Measurements from ENCODE around the gene DEK.

DNA sequence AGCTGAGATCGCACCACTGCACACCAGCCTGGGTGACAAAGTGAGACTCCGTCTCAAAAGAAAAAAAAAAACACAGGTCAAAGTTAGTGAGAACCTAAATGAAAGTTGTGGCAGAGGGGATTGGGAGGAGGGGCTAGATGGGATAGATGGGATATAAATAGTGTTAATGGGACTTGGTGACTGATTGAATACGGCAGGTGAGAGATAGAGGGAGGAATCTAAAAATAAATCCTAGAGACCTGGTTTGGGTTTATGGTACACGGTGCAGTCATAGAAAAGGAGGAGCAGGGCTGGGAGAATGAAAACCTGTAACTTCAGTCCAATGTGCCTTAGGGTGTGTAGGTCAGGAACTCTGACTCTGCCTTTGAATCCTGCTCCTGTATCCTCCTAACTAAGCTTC lies 25.0 kb upstream of the DEK start:
- TF ChIP-seq, protein P1, sequence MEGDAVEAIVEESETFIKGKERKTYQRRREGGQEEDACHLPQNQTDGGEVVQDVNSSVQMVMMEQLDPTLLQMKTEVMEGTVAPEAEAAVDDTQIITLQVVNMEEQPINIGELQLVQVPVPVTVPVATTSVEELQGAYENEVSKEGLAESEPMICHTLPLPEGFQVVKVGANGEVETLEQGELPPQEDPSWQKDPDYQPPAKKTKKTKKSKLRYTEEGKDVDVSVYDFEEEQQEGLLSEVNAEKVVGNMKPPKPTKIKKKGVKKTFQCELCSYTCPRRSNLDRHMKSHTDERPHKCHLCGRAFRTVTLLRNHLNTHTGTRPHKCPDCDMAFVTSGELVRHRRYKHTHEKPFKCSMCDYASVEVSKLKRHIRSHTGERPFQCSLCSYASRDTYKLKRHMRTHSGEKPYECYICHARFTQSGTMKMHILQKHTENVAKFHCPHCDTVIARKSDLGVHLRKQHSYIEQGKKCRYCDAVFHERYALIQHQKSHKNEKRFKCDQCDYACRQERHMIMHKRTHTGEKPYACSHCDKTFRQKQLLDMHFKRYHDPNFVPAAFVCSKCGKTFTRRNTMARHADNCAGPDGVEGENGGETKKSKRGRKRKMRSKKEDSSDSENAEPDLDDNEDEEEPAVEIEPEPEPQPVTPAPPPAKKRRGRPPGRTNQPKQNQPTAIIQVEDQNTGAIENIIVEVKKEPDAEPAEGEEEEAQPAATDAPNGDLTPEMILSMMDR (IDR thresholded peaks at IDR 0.05): no peak
- TF ChIP-seq ZFX (IDR thresholded peaks at IDR 0.05; ENCODE audit: borderline replicate concordance): no peak
